Measurements from ENCODE around the gene OR4D5. TPM values are rescaled to one million over a fixed set of nuclear protein-coding genes. Genes with fewer than 3 reads are reported as not detected.

OR4D5 gene
- total RNA-seq, 1 experiment from 2014 or later, result not detected

Other genes with a start within 250 kb of the OR4D5 start
- 8.9 and 27.4 TPM in 2 replicates for gene ZNF202, start 198.0 kb upstream of the OR4D5 start, total RNA-seq (2014; rRNA removed; shearing (Covaris generic))
- gene OR6X1, start 185.1 kb upstream of the OR4D5 start, total RNA-seq (2014; rRNA removed; shearing (Covaris generic)), result not detected in 2 replicates
- gene OR6M1, start 133.3 kb upstream of the OR4D5 start, total RNA-seq (2014; rRNA removed; shearing (Covaris generic)), result not detected in 2 replicates
- not detected in 2 replicates for gene TMEM225, start 53.9 kb upstream of the OR4D5 start, total RNA-seq (2014; rRNA removed; shearing (Covaris generic))
- gene OR8D4, start 37.5 kb upstream of the OR4D5 start, total RNA-seq (2014; rRNA removed; shearing (Covaris generic)), result not detected in 2 replicates
- gene OR6T1, start 4.2 kb downstream of the OR4D5 start, total RNA-seq (2014; rRNA removed; shearing (Covaris generic)), result not detected in 2 replicates
- not detected in 2 replicates for gene OR10S1, start 38.2 kb downstream of the OR4D5 start, total RNA-seq (2014; rRNA removed; shearing (Covaris generic))
- gene OR10G6, start 55.5 kb downstream of the OR4D5 start, total RNA-seq (2014; rRNA removed; shearing (Covaris generic)), result not detected in 2 replicates
- gene OR10G4, start 73.4 kb downstream of the OR4D5 start, total RNA-seq (2014; rRNA removed; shearing (Covaris generic)), result not detected in 2 replicates
- gene OR10G9, start 83.4 kb downstream of the OR4D5 start, total RNA-seq (2014; rRNA removed; shearing (Covaris generic)), result not detected in 2 replicates
- not detected in 2 replicates for gene OR10G8, start 87.2 kb downstream of the OR4D5 start, total RNA-seq (2014; rRNA removed; shearing (Covaris generic))
- not detected in 2 replicates for gene OR10G7, start 101.7 kb downstream of the OR4D5 start, total RNA-seq (2014; rRNA removed; shearing (Covaris generic))
- 0.98 TPM in 1 of 2 replicates, not detected in the other for gene VWA5A, start 175.8 kb downstream of the OR4D5 start, total RNA-seq (2014; rRNA removed; shearing (Covaris generic))
- not detected in 2 replicates for gene OR10D3, start 243.7 kb downstream of the OR4D5 start, total RNA-seq (2014; rRNA removed; shearing (Covaris generic))

Measured in G401 (cell line).